HL-60/S4 treated with phorbol 12-myristate 13-acetate at 8.2 ng/mL for 4 days and 3 days (cell line): Measurements from ENCODE around the gene SFTA2.
"Not testable (repeated sequence)": the region's sequence is repeated elsewhere in the genome, so short reads cannot be mapped to it uniquely, and the experiment has no call there.

ENCODE experiments used
- in situ Hi-C: fragments of 300-500 bp; cut with MboI; formaldehyde crosslinking; loops from 2 replicates; pipeline ENCODE4 v1.15.0; 2022; ENCODE audit warnings: low sequenced_read_pairs

Gene SFTA2

GRCh38 chr6:30914076-30914853, 17.7 kb downstream of the SFTA2 start, which contains the start of gene VARS2:
Gene VARS2, plus strand, starts transcription at chr6:30914238. Its CDS starts 599 bp downstream, at chr6:30914837.
- in situ Hi-C loops = no loop called here

GRCh38 chr6:30913721-30914075, 18.3 kb downstream of the SFTA2 start:
- in situ Hi-C loops = no loop called here

GRCh38 chr6:30912746-30913520, 19.0 kb downstream of the SFTA2 start:
- in situ Hi-C loops = no loop called here

GRCh38 chr6:30910473-30910872, 21.5 kb downstream of the SFTA2 start:
- in situ Hi-C loops = not testable (repeated sequence)

GRCh38 chr6:30908700-30909099, 23.3 kb downstream of the SFTA2 start:
- in situ Hi-C loops = no loop called here

- in situ Hi-C loops = no loop called here
Observed at GRCh38 chr6:30907758-30908591, 24.0 kb downstream of the SFTA2 start, which contains the start of gene GTF2H4. Gene GTF2H4, plus strand, starts transcription at chr6:30908207.

GRCh38 chr6:30907290-30907757, 24.6 kb downstream of the SFTA2 start:
- in situ Hi-C loops = not testable (repeated sequence)

- in situ Hi-C loops = no loop called here
Observed at GRCh38 chr6:30903236-30903635, 28.7 kb downstream of the SFTA2 start.

- in situ Hi-C loops = no loop called here
Observed at GRCh38 chr6:30902709-30903108, 29.3 kb downstream of the SFTA2 start.

- in situ Hi-C loops = not testable (repeated sequence)
Observed at GRCh38 chr6:30902196-30902595, 29.8 kb downstream of the SFTA2 start.

GRCh38 chr6:30901436-30901835, 30.5 kb downstream of the SFTA2 start:
- in situ Hi-C loops = no loop called here

GRCh38 chr6:30900863-30901417, 31.0 kb downstream of the SFTA2 start:
- in situ Hi-C loops = no loop called here

- in situ Hi-C loops = no loop called here
Observed at GRCh38 chr6:30898750-30899360, 33.1 kb downstream of the SFTA2 start.

- in situ Hi-C loops = no loop called here
Observed at GRCh38 chr6:30897882-30898281, 34.1 kb downstream of the SFTA2 start.

- in situ Hi-C loops = no loop called here
Observed at GRCh38 chr6:30896541-30896940, 35.4 kb downstream of the SFTA2 start.

- in situ Hi-C loops = no loop called here
Observed at GRCh38 chr6:30895343-30895742, 36.6 kb downstream of the SFTA2 start.

GRCh38 chr6:30894935-30895334, 37.0 kb downstream of the SFTA2 start:
- in situ Hi-C loops = no loop called here

- in situ Hi-C loops = no loop called here
Observed at GRCh38 chr6:30894381-30894780, 37.6 kb downstream of the SFTA2 start.

- in situ Hi-C loops = no loop called here
Observed at GRCh38 chr6:30893666-30894065, 38.3 kb downstream of the SFTA2 start.

GRCh38 chr6:30893001-30893591, 38.9 kb downstream of the SFTA2 start:
- in situ Hi-C loops = no loop called here
